Measurements from ENCODE around the gene NOS1. TPM values are rescaled to one million over a fixed set of nuclear protein-coding genes. Genes with fewer than 3 reads are reported as not detected.

The NOS1 gene
- total and polyA plus RNA-seq, 2 experiments from 2014 or later = 0.63 to 3.0 TPM

- TF ChIP-seq ZNF462 (CRISPR knock-in tag; IDR thresholded peaks at IDR 0.05) (no peak), STAT1 (IDR thresholded peaks at IDR 0.05; ENCODE audit: unreplicated experiment) (no peak), ZNF331 (CRISPR knock-in tag; IDR thresholded peaks at IDR 0.05; ENCODE audit: low read depth) (no peak), EZH2 (IDR thresholded peaks at IDR 0.05; ENCODE audit: low read depth, unreplicated experiment) (no peak), CTCF (conservative IDR thresholded peaks at IDR 0.05; ENCODE audit: low read depth in 2 of 2) (no peak), NANOG (IDR thresholded peaks at IDR 0.05; ENCODE audit: borderline replicate concordance) (no peak)
These were observed 193.7 kb downstream of the NOS1 start (continued) for GRCh38 chr12:117167769-117168168.

- Mint-ChIP-seq H3K9me3 (no peaks in the 10 kb centered on the region), H3K27ac (no peak overlapping the region), H3K36me3 (ENCODE audit: low read depth) (peaks cover 88% of the 10 kb centered on the region), H3K4me3 (no peak overlapping the region), H3K27me3 (ENCODE audit: insufficient read depth, low read depth, poor library complexity) (peaks cover 6% of the 10 kb centered on the region), H3K4me1 (no peaks in the 10 kb centered on the region)
- H3K4me3 ChIP-seq = no peak overlapping the region
- no peaks in the 10 kb centered on the region for H3K9me2 ChIP-seq (ENCODE audit: insufficient read depth)
- H3K27ac ChIP-seq (ENCODE audit: low read depth) = no peak overlapping the region
- H3K79me2 ChIP-seq (replicated peaks; ENCODE audit: insufficient read depth) = peaks cover 10% of the 10 kb centered on the region; the same call in 1 of the 2 replicates
- H3K36me3 ChIP-seq (ENCODE audit: insufficient read depth) = peaks cover 54% of the 10 kb centered on the region
- H2AFZ ChIP-seq = no peak overlapping the region
- no peak overlapping the region for H3K4me2 ChIP-seq
- no peaks in the 10 kb centered on the region for H3K27me3 ChIP-seq (ENCODE audit: insufficient read depth)
- peaks cover 7% of the 10 kb centered on the region; the same call in 1 of the 2 replicates for H4K20me1 ChIP-seq (replicated peaks; ENCODE audit: insufficient read depth)
- H3F3A ChIP-seq (replicated peaks; ENCODE audit: low read depth) = no peaks in the 10 kb centered on the region
- DNase-seq (ENCODE audit: low spot score) = no peak
- no peak for ATAC-seq
- H3K4me1 ChIP-seq (ENCODE audit: insufficient read depth) = no peaks in the 10 kb centered on the region
- TF ChIP-seq REST (IDR thresholded peaks at IDR 0.05; ENCODE audit: unreplicated experiment) (no peak), EZH2phosphoT487 (IDR thresholded peaks at IDR 0.05; ENCODE audit: unreplicated experiment) (no peak), NANOG (IDR thresholded peaks at IDR 0.05; ENCODE audit: borderline replicate concordance) (no peak)
These were observed 195.3 kb downstream of the NOS1 start for GRCh38 chr12:117166107-117166506.
